ENCODE data around the gene OPA3.
"Not testable (repeated sequence)": the region's sequence is repeated elsewhere in the genome, so short reads cannot be mapped to it uniquely, and the experiment has no call there.

The OPA3 gene

GRCh38 chr19:45621389-45621788, 36.8 kb upstream of the OPA3 start:
- no peak for DNase-seq (ENCODE audit: low spot score)
- no peak for TF ChIP-seq CTCF (IDR thresholded peaks at IDR 0.05; ENCODE audit: extremely low read depth, missing control alignments)

- TF ChIP-seq CTCF (IDR thresholded peaks at IDR 0.05; ENCODE audit: extremely low read depth, missing control alignments), result no peak
- DNase-seq (ENCODE audit: low spot score), result no peak
These were observed 32.1 kb upstream of the OPA3 start for GRCh38 chr19:45616704-45617017.

- peak; percentile 94 for DNase-seq (ENCODE audit: low spot score)
- no peak for TF ChIP-seq CTCF (IDR thresholded peaks at IDR 0.05; ENCODE audit: extremely low read depth, missing control alignments)
These were observed 31.4 kb upstream of the OPA3 start for GRCh38 chr19:45615795-45616703.

- DNase-seq (ENCODE audit: low spot score), result not testable (repeated sequence)
These were observed 30.5 kb upstream of the OPA3 start for GRCh38 chr19:45615056-45615455.

GRCh38 chr19:45613926-45614725, 29.5 kb upstream of the OPA3 start:
- DNase-seq (ENCODE audit: low spot score), result peak; percentile 84
- TF ChIP-seq CTCF (IDR thresholded peaks at IDR 0.05; ENCODE audit: extremely low read depth, missing control alignments), result no peak

- no peak for TF ChIP-seq CTCF (IDR thresholded peaks at IDR 0.05; ENCODE audit: extremely low read depth, missing control alignments)
These were observed 24.3 kb upstream of the OPA3 start for GRCh38 chr19:45608948-45609347.

GRCh38 chr19:45607071-45608029, 22.7 kb upstream of the OPA3 start:
- no peak for DNase-seq (ENCODE audit: low spot score)
- peak; percentile 51 for TF ChIP-seq CTCF (IDR thresholded peaks at IDR 0.05; ENCODE audit: extremely low read depth, missing control alignments)

More at GRCh38 chr19:45608948-45609347, 24.3 kb upstream of the OPA3 start:
- no peak for DNase-seq (ENCODE audit: low spot score)

Measured in GM20000 (cell line).